Mesangial cell (primary cell): ENCODE measurements around the gene LCN10. TPM values are rescaled to one million over a fixed set of nuclear protein-coding genes. Genes with fewer than 3 reads are reported as not detected.

Experiments
- total RNA-seq: library from RNA; depleted of rRNA; stranded (reverse); fragments of >200 nt; gene quantifications from 2 replicates; pipeline ENCODE4 v1.2.3, GENCODE V29; 2015

LCN10 gene
- total RNA-seq, result not detected in 2 replicates

DNA sequence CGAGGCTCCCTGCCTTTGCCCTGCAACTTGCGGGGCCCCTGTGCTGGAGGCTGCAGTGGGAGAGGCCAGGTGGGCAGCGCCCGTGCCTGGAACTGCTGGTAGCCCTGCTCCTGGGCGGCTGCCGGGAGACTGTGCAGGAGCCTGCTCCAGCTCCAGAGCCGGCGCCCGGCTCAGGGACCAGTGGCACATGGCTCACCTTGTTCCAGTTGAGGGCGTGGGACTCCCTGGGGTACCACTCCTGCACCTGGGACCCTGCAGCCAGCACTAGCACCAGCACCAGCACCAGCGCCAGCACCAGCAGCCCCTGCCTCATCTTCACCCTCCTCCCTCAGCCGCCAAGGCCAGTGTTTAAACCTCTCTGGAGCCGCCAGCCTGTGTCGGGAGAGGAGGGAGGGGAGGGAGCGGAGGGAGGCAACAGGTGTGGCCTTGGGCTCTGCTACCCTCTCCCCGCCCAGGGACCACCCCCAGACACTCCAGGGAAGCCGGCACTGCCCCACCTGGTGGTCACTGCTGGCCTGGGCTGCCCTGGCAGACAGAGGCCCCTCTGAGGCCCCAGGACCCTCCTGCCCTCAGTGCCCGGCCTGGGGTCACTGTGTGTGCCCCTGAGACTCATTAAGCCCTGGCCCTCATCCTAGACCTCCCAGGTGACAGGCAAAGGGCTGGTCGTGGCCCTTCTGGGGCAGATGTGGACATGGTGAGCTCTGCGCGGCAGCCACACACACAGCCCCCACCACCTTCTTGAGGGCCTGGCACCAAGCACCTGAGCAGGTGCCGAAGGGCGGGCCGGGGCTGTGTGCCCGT lies at the start of gene LCN10:
Gene LCN10, minus strand, starts transcription at position 350 of the 801 bp plus-strand sequence. Its CDS starts 37 bp downstream, at position 313.

DNA sequence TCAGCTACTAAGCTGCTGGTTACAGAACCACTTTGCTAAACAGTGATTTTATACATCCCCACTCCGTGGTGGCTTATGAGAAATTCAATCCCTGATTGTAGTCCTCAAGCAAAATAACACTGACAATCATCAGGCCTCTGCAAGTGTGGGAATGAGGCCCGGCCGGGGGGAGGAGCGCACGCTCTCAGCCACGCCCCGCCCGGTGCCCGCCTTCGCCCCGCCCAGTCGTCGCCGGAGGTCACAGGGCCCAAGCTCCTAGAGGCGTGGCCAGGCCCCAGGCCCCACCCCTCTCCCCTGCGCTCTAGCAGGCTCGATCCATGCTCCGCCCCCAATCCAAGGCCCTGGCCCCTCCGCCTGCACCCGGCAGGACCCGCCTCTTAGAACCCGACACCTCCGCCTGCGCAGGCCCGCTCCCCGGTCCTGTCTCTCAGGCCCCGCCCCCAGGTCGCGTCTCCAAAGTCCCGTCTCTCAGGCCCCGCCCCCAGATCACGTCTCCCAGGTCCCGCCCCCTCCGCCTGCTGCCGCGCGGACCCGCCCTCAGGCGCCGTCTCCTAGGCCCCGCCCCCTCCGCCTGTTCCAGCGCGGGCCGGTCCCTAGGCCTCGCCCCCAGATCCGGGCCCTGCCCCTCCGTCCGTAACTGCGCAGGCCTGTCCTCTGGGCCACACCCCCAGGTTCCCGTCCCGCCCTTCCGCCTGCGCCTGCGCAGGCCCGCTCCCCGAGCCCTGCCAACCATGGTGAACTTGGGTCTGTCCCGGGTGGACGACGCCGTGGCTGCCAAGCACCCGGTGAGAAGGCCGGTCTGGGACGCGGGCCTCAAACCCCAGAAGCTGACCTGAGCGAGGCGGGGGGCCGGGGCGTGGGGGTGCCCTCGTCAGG lies 48.1 kb upstream of the LCN10 start, which contains the start of gene TMEM141:
Gene TMEM141, plus strand, starts transcription at position 705 of the 876 bp plus-strand sequence. Its CDS starts 27 bp downstream, at position 732.

DNA sequence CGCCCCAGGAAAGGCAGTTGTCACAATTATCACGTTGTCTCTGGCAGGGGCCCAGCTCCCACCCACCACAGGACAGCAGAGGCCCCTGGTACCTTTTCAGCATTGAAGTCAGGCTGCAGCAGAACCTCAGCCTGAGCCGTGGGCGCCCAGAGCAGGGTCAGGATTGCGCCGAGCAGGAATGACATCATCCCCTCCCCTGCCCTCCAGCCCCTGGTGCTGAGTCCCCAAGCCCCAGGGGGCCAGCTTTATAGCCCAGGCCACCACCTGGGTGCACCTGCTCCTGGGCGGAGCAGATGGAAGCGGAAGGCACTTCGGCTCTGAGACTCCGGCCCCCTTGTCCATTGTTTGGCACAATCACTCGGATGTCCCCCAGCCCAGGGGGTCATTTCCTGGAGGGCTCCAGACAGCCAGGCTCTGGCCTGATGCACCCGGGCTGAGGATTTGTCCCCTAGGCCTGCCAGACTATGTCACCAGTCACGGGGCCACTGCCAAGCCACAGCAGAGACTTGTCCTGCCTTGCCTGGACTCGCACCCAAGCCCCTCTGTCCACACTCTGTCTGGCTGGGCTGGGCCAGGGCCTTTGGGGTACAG lies 21.7 kb upstream of the LCN10 start, which contains the start of gene LCN15:
Gene LCN15, minus strand, starts transcription at position 218 of the 591 bp plus-strand sequence. Its CDS starts 30 bp downstream, at position 188.

DNA sequence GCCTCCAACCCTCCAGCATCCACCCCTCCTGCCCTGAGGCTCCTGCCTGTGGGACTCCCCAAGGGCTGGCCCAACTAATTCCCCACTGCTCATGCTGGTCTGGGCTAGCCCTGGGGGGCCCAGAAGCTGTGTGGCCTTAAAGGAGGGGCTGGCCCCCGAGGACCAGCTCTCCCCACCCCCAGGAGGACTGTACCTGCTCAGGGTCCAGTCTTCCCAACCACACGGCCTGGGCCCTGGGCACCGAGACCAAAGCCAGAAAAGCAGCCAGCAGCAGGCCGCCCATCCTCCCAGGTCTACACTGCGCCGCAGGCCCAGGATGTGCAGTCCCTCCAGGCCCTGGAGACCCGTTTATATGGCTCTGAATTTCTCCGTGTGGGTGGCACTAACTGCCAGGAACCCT lies 5.5 kb upstream of the LCN10 start, which contains the start of gene LCN6:
Gene LCN6, minus strand, starts transcription at position 325 of the 400 bp plus-strand sequence. Its CDS starts 42 bp downstream, at position 283.

DNA sequence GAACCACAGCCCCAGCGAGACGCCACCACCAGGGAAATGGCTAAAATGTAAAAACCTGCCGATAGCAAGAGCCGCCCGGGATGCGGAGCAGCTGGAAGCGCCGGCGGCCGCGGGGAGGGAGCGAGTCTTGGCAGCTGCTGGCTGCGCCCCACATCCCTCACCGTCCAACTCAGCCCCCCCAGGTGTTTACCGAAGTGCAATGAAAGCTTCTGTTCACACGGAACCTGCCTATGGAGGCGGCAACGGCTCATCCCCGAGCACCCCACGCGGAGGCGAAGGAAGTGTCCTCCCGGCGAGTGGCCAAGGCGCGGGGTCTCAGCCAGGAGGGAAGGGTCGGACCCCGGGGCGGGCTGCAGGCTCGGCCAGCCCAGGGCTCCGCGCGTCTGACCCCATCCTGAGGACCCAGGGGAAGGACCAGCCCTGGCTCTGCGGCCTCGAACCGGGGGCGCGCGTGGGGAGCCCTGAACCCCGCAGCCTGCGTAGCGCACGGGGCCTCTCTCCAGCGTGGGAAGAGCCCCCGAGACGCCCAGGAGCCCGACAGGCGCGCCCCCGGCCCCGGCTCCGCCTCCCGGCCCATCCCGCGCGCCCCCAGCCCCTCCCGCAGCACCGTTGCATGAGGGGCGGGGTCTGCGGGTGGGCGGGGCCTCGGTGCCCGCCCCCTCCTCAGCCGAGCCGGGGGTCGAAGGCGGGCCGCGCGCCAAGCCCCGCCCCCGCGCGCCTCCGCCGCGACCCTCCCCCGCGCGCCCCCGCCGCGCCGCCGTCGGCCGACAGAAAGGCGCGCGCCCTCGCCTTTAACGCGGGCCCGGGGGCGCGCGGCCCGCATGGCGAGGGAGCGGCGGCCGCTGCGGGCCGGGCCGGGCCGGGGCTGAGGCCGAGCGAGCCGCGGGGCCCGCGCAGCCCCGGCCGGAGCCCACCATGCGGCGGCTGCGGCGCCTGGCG lies 30.7 kb downstream of the LCN10 start, which contains the start of gene DIPK1B:
Gene DIPK1B, plus strand, starts transcription at position 822 of the 939 bp plus-strand sequence. Its CDS starts 94 bp downstream, at position 916.

Other genes with a start within 250 kb of the LCN10 start
- gene NOTCH1, start 196.9 kb downstream of the LCN10 start, total RNA-seq, result 23.0 and 36.0 TPM in 2 replicates
- gene EGFL7, start 80.0 kb downstream of the LCN10 start, total RNA-seq, result 20.4 and 27.0 TPM in 2 replicates
- 59.6 and 67.2 TPM in 2 replicates for gene AGPAT2, start 55.5 kb downstream of the LCN10 start, total RNA-seq
- 8.3 and 18.1 TPM in 2 replicates for gene DIPK1B, start 30.4 kb downstream of the LCN10 start, total RNA-seq
- gene LCN6, start 5.6 kb upstream of the LCN10 start, total RNA-seq, result not detected in 2 replicates
- gene LCN8, start 15.3 kb upstream of the LCN10 start, total RNA-seq, result not detected in 2 replicates
- not detected in 2 replicates for gene LCN15, start 21.6 kb upstream of the LCN10 start, total RNA-seq
- gene TMEM141, start 48.4 kb upstream of the LCN10 start, total RNA-seq, result 82.4 and 97.8 TPM in 2 replicates
- gene CCDC183, start 53.4 kb upstream of the LCN10 start, total RNA-seq, result 0.25 TPM in 1 of 2 replicates, not detected in the other
- gene RABL6, start 65.0 kb upstream of the LCN10 start, total RNA-seq, result 117 and 144 TPM in 2 replicates
- 0.81 and 1.5 TPM in 2 replicates for gene AJM1, start 99.5 kb upstream of the LCN10 start, total RNA-seq
- 109 and 152 TPM in 2 replicates for gene PHPT1, start 106.5 kb upstream of the LCN10 start, total RNA-seq
- 1.8 and 3.2 TPM in 2 replicates for gene MAMDC4, start 109.4 kb upstream of the LCN10 start, total RNA-seq
- 325 and 364 TPM in 2 replicates for gene EDF1, start 123.4 kb upstream of the LCN10 start, total RNA-seq
- 10.9 and 22.7 TPM in 2 replicates for gene TRAF2, start 143.6 kb upstream of the LCN10 start, total RNA-seq
- 150 and 168 TPM in 2 replicates for gene FBXW5, start 201.8 kb upstream of the LCN10 start, total RNA-seq
- not detected in 2 replicates for gene C8G, start 202.3 kb upstream of the LCN10 start, total RNA-seq
- 1.6 TPM in 1 of 2 replicates, not detected in the other for gene LCN12, start 209.3 kb upstream of the LCN10 start, total RNA-seq
- gene PTGDS, start 234.6 kb upstream of the LCN10 start, total RNA-seq, result 4.2 and 463 TPM in 2 replicates
- 2.5 TPM in 1 of 2 replicates, not detected in the other for gene LCNL1, start 240.1 kb upstream of the LCN10 start, total RNA-seq
- gene PAXX, start 249.5 kb upstream of the LCN10 start, total RNA-seq, result 49.2 and 65.2 TPM in 2 replicates